ENCODE results near the gene ID3. TPM values are rescaled to one million over a fixed set of nuclear protein-coding genes. Genes with fewer than 3 reads are reported as not detected.

The ID3 gene
- total and polyA plus RNA-seq, 2 donors (not counting 3 experiments of a cell fraction or from before 2014, with no cell fraction given): 277 to 971 TPM

DNA sequence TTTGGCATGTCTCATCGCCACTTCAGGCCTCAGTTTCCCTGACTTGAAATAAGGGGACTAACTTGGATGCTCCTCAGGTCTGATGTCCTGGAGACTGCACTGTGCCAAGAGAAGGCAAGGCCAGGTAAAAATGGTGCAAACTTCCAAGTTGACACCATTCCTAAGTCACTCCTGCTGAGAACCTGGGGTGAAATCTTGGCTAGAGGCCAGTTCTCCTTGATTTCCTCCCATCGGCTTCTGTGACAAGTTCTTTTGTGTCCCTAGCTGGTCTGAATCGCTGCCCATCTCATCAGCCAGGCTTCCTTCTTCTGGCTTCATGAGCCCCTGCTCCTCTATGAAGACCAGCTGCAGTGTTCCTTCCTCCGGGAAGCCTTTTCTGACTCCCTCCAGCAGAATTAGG lies 48.6 kb upstream of the ID3 start:
- TF ChIP-seq POLR2AphosphoS5 (IDR thresholded peaks at IDR 0.05; ENCODE audit: insufficient read depth, low read depth, low read length) (no peak), GATA2 (IDR thresholded peaks at IDR 0.05; ENCODE audit: insufficient read depth, insufficient read length, low read depth, low read length) (no peak), MYC (IDR thresholded peaks at IDR 0.05; ENCODE audit: low read depth, low read length) (no peak), FOS (IDR thresholded peaks at IDR 0.05; ENCODE audit: borderline replicate concordance, insufficient read depth, low read length) (no peak), POLR2A (IDR thresholded peaks at IDR 0.05; ENCODE audit: low read depth, low read length) (no peak), CTCF (IDR thresholded peaks at IDR 0.05; ENCODE audit: extremely low read depth in 1 of 2, insufficient read depth in 1 of 2, low read depth in 1 of 2, low read length in 2 of 2) (no peak), EZH2 (IDR thresholded peaks at IDR 0.05; ENCODE audit: borderline replicate concordance, low read depth, low read length, severe bottlenecking) (no peak), JUN (IDR thresholded peaks at IDR 0.05; ENCODE audit: borderline replicate concordance, insufficient read depth, insufficient read length, low read depth) (no peak)
- TF ChIP-seq, protein P1, sequence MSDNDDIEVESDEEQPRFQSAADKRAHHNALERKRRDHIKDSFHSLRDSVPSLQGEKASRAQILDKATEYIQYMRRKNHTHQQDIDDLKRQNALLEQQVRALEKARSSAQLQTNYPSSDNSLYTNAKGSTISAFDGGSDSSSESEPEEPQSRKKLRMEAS (IDR thresholded peaks at IDR 0.05; ENCODE audit: insufficient read depth, insufficient read length): no peak
- intact Hi-C loops (cut with micrococcal nuclease) (no loop called here), dilution Hi-C loops (cut with MboI; ENCODE audit: extremely low pct_ligation_motif_present, low sequenced_read_pairs) (no loop called here)
- no TSS peak for BruUV-seq (replicated peaks)
- H3K4me3 ChIP-seq (replicated peaks in 1 of 3; ENCODE audit: insufficient read depth in 1 of 3, low read depth in 1 of 3, low read length in 3 of 3): no peak overlapping the region
- no peak overlapping the region for H3K4me2 ChIP-seq (ENCODE audit: insufficient read depth, low read length)
- FAIRE-seq (no peak), DNase-seq (ENCODE audit: low read depth, low spot score) (no peak)
- peaks cover 0 to 7% of the 10 kb centered on the region in 2 experiments for H3K27me3 ChIP-seq (ENCODE audit: control insufficient read depth in 2 of 2, insufficient read depth in 2 of 2, low read length in 2 of 2)
- H3K4me1 ChIP-seq (ENCODE audit: control insufficient read depth, extremely low read depth, insufficient read depth, low read length): no peaks in the 10 kb centered on the region
- H3K79me2 ChIP-seq (ENCODE audit: control insufficient read depth, insufficient read depth, low read length): no peaks in the 10 kb centered on the region
- H3K27ac ChIP-seq (ENCODE audit: insufficient read depth, low read depth, low read length): no peak overlapping the region
- H4K20me1 ChIP-seq (replicated peaks; ENCODE audit: control insufficient read depth, extremely low read depth, insufficient read depth, low read length): no peaks in the 10 kb centered on the region
- H3K9ac ChIP-seq (replicated peaks; ENCODE audit: extremely low read depth, insufficient read depth, low read length): no peak overlapping the region
- ChIA-PET CTCF (interaction anchor here (1.8 kb wide), 1 partner anchor 27 kb away, joined by 4 read pairs; no protein-coding TSS in a partner anchor), POLR2A (no interaction called here)
- H3K9me3 ChIP-seq (replicated peaks; ENCODE audit: control insufficient read depth, insufficient read depth, low read length): no peaks in the 10 kb centered on the region
- H2AFZ ChIP-seq (ENCODE audit: low read depth, low read length): no peak overlapping the region
- H3K36me3 ChIP-seq (ENCODE audit: control insufficient read depth in 2 of 2, extremely low read depth in 1 of 2, insufficient read depth in 2 of 2, low read length in 2 of 2): no peaks in the 10 kb centered on the region
- no peaks in the 10 kb centered on the region for H3K9me1 ChIP-seq (replicated peaks; ENCODE audit: control insufficient read depth, extremely low read depth, insufficient read depth, low read length)
